ENCODE results near the gene ACACA.

The ACACA gene

DNA sequence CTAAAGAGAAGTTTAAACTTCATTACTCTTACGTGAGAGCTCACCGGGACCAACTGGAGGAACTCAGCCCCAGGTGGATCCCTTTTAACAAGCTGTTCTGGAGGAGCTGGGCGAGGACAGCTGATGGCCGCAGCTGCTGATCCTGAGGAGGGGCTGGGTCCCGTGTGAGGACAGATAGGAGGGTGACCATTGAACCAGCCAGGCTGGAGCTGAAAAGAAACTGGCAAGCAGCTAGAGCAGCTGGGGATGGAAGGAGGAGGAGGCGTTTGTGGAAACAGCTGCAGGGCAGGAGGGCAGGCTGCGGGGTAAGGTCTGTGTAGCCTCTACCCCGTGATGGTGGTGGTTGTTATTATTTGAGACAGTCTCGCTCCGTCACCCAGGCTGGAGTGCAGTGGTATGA, 338.4 kb downstream of the ACACA start:
- no peak for DNase-seq (ENCODE audit: low read depth in 2 of 2)

- no peak for DNase-seq (ENCODE audit: low read depth in 2 of 2)
Measured at GRCh38 chr17:37067555-37068111, 339.0 kb downstream of the ACACA start.

GRCh38 chr17:37066322-37067255, 340.0 kb downstream of the ACACA start:
- no peak for DNase-seq (ENCODE audit: low read depth in 2 of 2)

GRCh38 chr17:37065486-37066321, 340.9 kb downstream of the ACACA start:
- no peak for DNase-seq (ENCODE audit: low read depth in 2 of 2)

DNA sequence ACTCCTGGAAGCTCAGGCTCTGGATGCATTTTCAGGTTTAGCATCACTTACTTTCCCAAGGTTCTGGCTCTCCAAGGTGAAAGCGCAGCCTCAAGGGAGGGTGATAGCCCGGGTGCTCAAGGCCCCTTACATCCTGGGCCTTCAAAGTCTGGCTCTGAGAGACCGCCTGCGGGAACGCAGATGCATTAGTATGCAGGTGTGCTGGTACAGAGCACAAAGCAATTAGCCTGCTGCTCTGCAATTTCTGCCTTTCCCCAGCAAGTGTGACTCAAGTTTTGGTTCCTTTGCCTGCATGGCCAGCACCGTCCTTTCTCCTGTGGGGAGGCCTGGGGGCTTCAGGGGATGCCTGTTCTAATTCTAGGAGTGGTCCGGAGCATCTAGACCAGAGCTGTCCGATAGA, 341.7 kb downstream of the ACACA start:
- DNase-seq (ENCODE audit: low read depth in 2 of 2), result no peak

GRCh38 chr17:37064206-37064605, 342.4 kb downstream of the ACACA start:
- DNase-seq (ENCODE audit: low read depth in 2 of 2), result no peak

DNA sequence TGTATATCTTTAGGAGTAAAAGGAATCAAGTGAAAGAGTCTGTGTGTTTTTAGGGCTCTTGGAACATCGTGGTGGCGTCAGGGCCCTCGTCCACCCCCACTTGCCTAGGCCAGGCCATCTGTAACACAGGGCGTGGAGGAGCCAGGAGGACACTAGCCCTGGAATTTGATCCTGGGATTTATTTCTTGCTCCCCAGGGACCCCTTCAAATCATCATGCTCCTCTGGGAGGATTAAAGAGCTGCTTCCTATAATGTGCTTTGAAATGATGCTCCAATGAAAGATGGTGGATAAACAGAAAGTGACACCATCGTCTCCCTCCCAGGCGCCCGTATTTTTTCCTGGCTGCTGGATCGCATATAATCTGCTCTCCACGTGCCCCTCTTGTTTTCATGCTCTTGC, 344.6 kb downstream of the ACACA start:
- DNase-seq (ENCODE audit: low read depth in 2 of 2), result no peak

- no peak for DNase-seq (ENCODE audit: low read depth in 2 of 2)
Measured at GRCh38 chr17:37060928-37061327, 345.7 kb downstream of the ACACA start.

DNA sequence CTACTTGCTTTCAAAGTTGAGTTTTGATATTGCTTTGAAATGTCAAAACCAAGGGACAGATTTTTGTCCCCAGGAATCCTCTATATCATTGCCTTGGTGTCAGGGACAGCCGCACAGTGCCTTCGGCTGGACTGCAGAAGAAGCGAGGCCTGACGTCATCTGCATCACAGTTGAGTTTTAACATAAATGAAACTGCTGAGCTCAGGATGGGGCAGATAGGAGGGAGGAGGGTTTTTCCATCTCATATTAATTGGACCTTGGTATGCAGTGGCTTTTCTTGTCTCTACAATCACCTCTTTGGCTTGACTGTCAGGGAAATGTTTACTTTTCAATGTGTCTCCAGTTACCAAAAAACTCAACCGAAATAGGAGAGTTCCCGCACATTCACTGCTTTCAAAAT, 346.5 kb downstream of the ACACA start:
- DNase-seq (ENCODE audit: low read depth in 2 of 2), result no peak

DNA sequence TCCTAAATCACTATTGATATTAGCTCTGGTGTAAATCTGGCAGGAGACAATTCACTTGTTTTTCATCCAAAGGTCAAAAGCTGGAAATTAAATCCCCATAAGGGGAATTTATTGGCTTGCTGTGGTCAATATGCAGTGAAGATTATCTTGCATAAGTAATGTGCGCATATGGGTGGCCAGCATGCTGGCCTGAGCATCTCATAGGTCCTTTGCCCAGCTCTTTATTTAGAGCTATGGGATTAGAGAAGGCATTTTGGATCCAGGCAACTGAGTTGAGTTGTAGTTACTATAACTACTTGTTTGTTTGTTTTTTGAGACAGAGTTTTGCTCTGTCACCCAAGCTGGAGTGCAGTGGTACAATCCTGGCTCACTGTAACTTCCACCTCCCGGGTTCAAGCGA, 347.1 kb downstream of the ACACA start:
- no peak for DNase-seq (ENCODE audit: low read depth in 2 of 2)

DNA sequence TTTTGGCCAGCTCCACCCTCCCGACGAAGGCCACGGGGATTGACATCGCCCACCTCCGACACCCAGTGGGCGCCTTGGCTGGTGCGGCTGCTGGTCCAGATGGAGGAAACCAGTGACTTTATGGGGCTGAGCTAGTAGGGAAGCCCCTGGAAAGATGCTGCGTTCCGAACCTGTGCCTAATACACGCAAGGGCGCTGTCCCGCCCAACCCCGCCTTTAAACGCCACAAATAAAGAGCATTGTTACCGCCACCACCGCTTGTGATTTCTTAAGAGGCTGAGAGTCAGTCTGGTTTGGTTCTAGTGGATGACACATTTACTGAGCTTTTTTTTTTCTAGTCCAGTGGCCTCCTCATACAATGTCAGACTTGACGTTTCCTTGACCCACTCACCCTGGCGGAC, 350.0 kb downstream of the ACACA start:
- no peak for DNase-seq (ENCODE audit: low read depth in 2 of 2)

GRCh38 chr17:37054894-37055293, 351.7 kb downstream of the ACACA start:
- DNase-seq (ENCODE audit: low read depth in 2 of 2), result no peak

GRCh38 chr17:37052450-37052849, 354.2 kb downstream of the ACACA start:
- no peak for DNase-seq (ENCODE audit: low read depth in 2 of 2)

GRCh38 chr17:37051833-37052232, 354.8 kb downstream of the ACACA start:
- no peak for DNase-seq (ENCODE audit: low read depth in 2 of 2)

DNA sequence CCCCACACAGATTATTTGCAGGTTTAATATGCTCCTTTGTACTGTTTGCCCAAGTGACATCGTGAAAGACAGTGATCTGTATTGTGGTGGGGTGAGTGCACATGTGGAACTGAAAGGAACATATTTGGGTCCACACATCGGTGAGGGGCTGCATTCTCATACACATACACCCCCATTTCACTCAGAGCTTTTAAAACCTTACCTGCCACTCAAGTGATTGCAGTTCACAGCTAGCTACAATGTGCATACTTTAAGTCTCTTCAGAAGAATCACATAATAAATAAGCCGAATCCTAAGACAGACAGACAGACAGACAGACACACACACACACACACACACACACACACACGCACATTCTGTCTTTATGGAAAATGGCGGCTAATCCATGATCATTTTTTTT, 355.3 kb downstream of the ACACA start:
- no peak for DNase-seq (ENCODE audit: low read depth in 2 of 2)

- no peak for DNase-seq (ENCODE audit: low read depth in 2 of 2)
Measured at GRCh38 chr17:37050920-37051319, 355.7 kb downstream of the ACACA start.

GRCh38 chr17:37048811-37049210, 357.8 kb downstream of the ACACA start:
- no peak for DNase-seq (ENCODE audit: low read depth in 2 of 2)

DNA sequence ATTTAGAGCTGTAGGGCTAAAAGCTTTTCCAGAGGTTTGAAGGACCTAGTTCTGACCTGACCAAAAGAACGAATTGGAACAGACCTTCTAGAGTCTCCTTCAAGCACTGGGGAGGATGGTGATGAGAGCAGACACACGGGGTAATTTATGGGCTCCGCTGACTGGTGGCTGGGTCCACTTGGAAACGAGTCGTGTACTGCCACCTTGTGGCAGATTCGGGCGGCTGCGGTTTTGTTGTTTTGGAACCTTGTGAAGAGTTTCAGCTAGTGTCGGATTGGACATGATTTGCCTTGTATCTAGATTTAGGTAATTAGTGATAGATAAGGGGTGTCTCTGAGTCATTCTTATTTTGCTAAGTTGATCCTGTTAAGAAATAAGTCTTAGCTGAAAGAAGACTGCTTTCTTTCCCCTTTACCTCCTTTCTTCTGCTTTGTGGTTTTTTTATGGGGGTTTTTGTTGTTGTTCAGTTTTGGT, 359.0 kb downstream of the ACACA start:
- DNase-seq (ENCODE audit: low read depth in 2 of 2), result peak; percentile 56 to 68

DNA sequence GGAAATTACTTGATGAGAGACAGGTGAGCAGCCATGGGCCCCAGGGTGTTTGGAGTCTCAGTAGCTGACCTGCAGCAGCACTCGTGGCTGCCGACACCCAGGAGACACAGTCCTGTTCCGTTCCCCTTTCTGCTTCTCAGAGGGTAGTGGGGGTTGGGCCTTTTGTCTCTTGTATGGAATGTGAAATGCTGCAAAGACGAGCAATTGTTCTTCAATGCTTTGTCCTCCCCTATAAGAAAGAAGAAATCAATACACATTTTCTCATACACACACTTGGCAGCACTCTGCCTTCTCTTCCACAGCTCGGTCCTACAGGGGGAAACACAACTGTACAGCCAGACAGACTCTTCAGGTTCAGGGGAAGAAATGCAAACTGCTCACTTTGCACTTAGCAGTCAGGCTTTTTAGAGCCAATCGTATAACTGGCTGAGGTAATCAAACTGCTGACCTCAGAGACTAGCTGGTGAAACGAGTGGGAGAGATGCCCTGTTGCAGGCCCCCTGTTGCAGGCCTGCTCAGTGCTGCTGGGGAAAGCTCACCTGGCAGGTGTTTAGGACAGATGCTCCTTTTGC, 361.2 kb downstream of the ACACA start:
- DNase-seq (ENCODE audit: low read depth in 2 of 2), result no peak

- DNase-seq (ENCODE audit: low read depth in 2 of 2), result no peak
Measured at GRCh38 chr17:37043201-37043600, 363.4 kb downstream of the ACACA start.

GRCh38 chr17:37041932-37042331, 364.7 kb downstream of the ACACA start:
- DNase-seq (ENCODE audit: low read depth in 2 of 2), result no peak

DNA sequence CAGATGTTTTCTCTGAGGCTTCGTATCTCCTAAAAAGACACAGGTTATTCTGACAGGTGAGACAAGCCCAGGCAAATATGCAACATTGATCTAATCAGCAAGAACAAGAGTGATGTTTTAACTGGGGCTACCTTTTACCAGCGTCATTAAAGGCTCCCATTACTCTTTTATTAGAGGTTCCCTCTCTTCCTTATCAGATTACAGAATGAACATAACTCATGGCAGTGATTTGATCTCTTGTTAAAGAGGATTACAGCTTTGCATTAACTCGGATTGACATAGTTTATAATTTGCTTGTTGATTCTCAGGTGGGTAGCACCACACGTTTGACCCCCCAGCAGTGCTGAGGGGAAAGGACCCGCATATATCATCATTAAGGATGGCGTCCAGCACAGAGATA, 367.4 kb downstream of the ACACA start:
- DNase-seq (ENCODE audit: low read depth in 2 of 2), result no peak
